DOHH2 (cell line): ENCODE data around the gene KDM7A.
"Not testable (repeated sequence)": the region's sequence is repeated elsewhere in the genome, so short reads cannot be mapped to it uniquely, and the experiment has no call there.

Experiments
- H3F3A ChIP-seq: fragments of 200-600 bp; sonication (generic), shearing (Covaris generic); 2 replicates; pipeline ENCODE4 v1.6.0; 2016; ENCODE audit warnings: antibody characterized with exemption, mild to moderate bottlenecking; ENCODE audit not compliant: control insufficient read depth, insufficient read depth
- H3K27ac ChIP-seq: fragments of 200-600 bp; sonication (generic); 2 replicates; pipeline ENCODE4 v1.5.1; 2014; ENCODE audit warnings: low read depth, mild to moderate bottlenecking, low read length, moderate library complexity
- H3K27me3 ChIP-seq: fragments of 200-600 bp; sonication (generic); 2 replicates; pipeline ENCODE4 v1.6.1; 2014; ENCODE audit warnings: mild to moderate bottlenecking, low read length, mixed read lengths; ENCODE audit not compliant: control insufficient read depth
- H3K36me3 ChIP-seq: fragments of 200-600 bp; sonication (generic); 2 replicates; pipeline ENCODE4 v1.6.1; 2014; ENCODE audit warnings: mild to moderate bottlenecking, low read length, moderate library complexity, mixed read lengths; ENCODE audit not compliant: control insufficient read depth
- H3K4me1 ChIP-seq: fragments of 200-600 bp; sonication (generic); 2 replicates; pipeline ENCODE4 v1.6.1; 2014; ENCODE audit warnings: mild to moderate bottlenecking, low read length, mixed read lengths; ENCODE audit not compliant: control insufficient read depth
- H3K4me2 ChIP-seq: fragments of 200-600 bp; sonication (generic); 2 replicates; pipeline ENCODE4 v1.6.0; 2014; ENCODE audit warnings: mild to moderate bottlenecking, low read length, moderate library complexity
- H3K4me3 ChIP-seq: fragments of 200-600 bp; sonication (generic); 2 replicates; pipeline ENCODE4 v1.5.1; 2014; ENCODE audit warnings: mild to moderate bottlenecking, low read length, mixed read lengths
- H3K79me2 ChIP-seq: fragments of 200-600 bp; sonication (generic); 2 replicates; pipeline ENCODE4 v1.6.1; 2014; ENCODE audit warnings: mild to moderate bottlenecking, low read length, mixed read lengths; ENCODE audit not compliant: control insufficient read depth
- H3K9me2 ChIP-seq: fragments of 200-600 bp; sonication (generic); replicated peaks from 2 replicates; pipeline ENCODE4 v1.6.1; 2014; ENCODE audit warnings: mild to moderate bottlenecking, low read length, mixed read lengths; ENCODE audit not compliant: control insufficient read depth
- H3K9me3 ChIP-seq: fragments of 200-600 bp; sonication (generic); 2 replicates; pipeline ENCODE4 v1.6.1; 2014; ENCODE audit warnings: antibody characterized with exemption, low read length, mixed read lengths; ENCODE audit not compliant: control insufficient read depth, insufficient read depth
- H4K20me1 ChIP-seq: fragments of 200-600 bp; sonication (generic); 2 replicates; pipeline ENCODE4 v1.6.0; 2014; ENCODE audit warnings: low read depth, mild to moderate bottlenecking, antibody characterized with exemption, low read length, moderate library complexity; ENCODE audit not compliant: control insufficient read depth, insufficient read depth
- EZH2phosphoT487 ChIP-seq: fragments of 200-600 bp; sonication (generic); IDR thresholded peaks from 2 replicates; pipeline ENCODE4 v1.6.1; 2017; ENCODE audit warnings: borderline replicate concordance, mild to moderate bottlenecking, antibody characterized with exemption, low read length, moderate library complexity, mixed read lengths
- TF ChIP-seq, protein P1 (sequence below): fragments of 200-600 bp; sonication (generic); IDR thresholded peaks from one replicate; pipeline ENCODE4 v1.5.1; 2014; ENCODE audit warnings: antibody characterized with exemption, mild to moderate bottlenecking, low read depth, low read length; ENCODE audit not compliant: poor library complexity, severe bottlenecking

Gene KDM7A

DNA sequence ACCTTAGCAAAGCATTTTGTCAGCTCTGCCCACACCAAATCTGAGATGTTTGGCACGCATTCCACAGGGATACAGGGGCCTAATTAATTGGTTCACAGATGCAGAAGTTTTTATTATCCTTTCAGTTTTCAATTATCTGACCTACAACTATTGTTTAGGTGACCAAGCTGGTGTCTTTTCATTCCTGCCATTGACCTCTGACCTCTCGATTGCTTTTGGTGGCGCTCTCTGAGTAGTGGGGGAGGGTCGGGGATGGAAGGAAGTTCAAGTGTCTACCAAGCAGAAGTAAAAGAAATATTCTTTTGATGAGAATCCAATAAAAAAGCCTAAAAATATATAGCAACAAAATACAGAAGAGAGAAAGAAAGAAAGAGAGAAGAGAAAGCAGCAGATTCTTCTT, 28.8 kb upstream of the KDM7A start:
- Histone ChIP-seq H3K4me3 (no peak overlapping the region), H3K79me2 (no peaks in the 10 kb centered on the region), H3K9me3 (no peaks in the 10 kb centered on the region), H3K4me2 (peak overlapping the region; percentile 64; the same call in 1 of the 2 replicates), H3K27ac (no peak overlapping the region), H3K4me1 (peaks cover 58% of the 10 kb centered on the region), H4K20me1 (no peaks in the 10 kb centered on the region), H3K27me3 (no peaks in the 10 kb centered on the region), H3K9me2 (no peaks in the 10 kb centered on the region), H3F3A (peaks cover 15% of the 10 kb centered on the region), H3K36me3 (no peaks in the 10 kb centered on the region)
- no peak for TF ChIP-seq EZH2phosphoT487
- TF ChIP-seq, protein P1, sequence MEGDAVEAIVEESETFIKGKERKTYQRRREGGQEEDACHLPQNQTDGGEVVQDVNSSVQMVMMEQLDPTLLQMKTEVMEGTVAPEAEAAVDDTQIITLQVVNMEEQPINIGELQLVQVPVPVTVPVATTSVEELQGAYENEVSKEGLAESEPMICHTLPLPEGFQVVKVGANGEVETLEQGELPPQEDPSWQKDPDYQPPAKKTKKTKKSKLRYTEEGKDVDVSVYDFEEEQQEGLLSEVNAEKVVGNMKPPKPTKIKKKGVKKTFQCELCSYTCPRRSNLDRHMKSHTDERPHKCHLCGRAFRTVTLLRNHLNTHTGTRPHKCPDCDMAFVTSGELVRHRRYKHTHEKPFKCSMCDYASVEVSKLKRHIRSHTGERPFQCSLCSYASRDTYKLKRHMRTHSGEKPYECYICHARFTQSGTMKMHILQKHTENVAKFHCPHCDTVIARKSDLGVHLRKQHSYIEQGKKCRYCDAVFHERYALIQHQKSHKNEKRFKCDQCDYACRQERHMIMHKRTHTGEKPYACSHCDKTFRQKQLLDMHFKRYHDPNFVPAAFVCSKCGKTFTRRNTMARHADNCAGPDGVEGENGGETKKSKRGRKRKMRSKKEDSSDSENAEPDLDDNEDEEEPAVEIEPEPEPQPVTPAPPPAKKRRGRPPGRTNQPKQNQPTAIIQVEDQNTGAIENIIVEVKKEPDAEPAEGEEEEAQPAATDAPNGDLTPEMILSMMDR = no peak

DNA sequence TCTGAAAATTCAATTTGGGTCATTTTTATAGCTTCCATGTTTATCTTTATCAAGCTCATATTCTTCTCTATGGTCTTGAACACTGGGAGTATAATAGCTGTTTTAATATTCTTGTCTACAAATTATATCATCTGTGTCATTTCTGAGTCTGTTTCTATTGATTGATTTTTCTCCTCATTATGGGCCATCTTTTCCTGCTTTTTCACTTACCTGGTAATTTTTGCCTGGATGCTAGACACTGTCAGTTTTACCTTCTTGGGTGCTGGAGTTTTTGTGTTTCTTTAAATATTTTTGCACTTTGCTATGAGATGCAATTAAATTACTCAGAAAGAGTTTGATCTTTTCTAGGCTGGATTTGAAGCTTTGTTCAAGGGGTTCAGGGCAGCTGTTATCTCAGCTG, 26.8 kb upstream of the KDM7A start:
- no peaks in the 10 kb centered on the region for H3K9me3 ChIP-seq
- no peak overlapping the region for H3K4me3 ChIP-seq
- H4K20me1 ChIP-seq = no peaks in the 10 kb centered on the region
- H3F3A ChIP-seq = peaks cover 9% of the 10 kb centered on the region
- TF ChIP-seq EZH2phosphoT487 = no peak
- TF ChIP-seq, protein P1 = no peak
- no peaks in the 10 kb centered on the region for H3K36me3 ChIP-seq
- no peaks in the 10 kb centered on the region for H3K9me2 ChIP-seq
- peaks cover 37% of the 10 kb centered on the region for H3K4me1 ChIP-seq
- H3K27me3 ChIP-seq = no peaks in the 10 kb centered on the region
- H3K4me2 ChIP-seq = no peak overlapping the region
- no peak overlapping the region for H3K27ac ChIP-seq
- no peaks in the 10 kb centered on the region for H3K79me2 ChIP-seq

DNA sequence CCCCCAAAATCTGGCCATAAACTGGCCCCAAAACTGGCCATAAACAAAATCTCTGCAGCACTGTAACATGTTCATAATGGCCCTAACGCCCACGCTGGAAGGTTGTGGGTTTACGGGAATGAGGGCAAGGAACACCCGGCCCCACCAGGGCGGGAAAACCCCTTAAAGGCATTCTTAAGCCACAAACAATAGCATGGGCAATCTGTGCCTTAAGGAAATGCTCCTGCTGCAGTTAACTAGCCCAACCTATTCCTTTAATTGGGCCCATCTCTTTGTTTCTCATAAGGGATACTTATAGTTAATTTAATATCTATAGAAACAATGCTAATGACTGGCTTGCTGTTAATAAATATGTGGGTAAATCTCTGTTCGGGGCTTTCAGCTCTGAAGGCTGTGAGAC, 26.2 kb upstream of the KDM7A start:
- H3K9me2 ChIP-seq, H3K79me2 ChIP-seq, H3K4me3 ChIP-seq, H3F3A ChIP-seq, H3K9me3 ChIP-seq, H3K27ac ChIP-seq, H3K36me3 ChIP-seq, H3K4me2 ChIP-seq, H4K20me1 ChIP-seq, H3K27me3 ChIP-seq: not testable (repeated sequence)
- H3K4me1 ChIP-seq = peaks cover 31% of the 10 kb centered on the region

DNA sequence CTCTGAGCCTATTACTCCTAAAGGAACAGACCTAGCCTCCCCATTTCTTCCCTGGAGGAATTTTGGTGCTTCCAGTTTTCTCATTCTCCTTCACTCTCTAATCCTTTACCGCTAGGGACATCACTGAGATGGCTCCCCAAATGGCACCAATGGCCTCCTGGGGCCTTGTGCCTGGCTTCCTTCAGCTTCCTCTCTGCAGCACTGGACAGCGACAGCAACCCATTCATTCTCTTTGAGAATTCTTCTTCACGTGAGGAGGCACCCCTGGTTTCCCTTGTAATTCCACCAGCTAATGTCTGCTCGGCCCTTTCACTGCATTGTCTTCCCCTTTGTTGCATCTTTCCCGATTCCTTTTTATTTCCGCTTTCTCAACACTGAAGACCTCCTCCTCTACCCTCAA, 24.6 kb upstream of the KDM7A start:
- H3K27ac ChIP-seq = no peak overlapping the region
- H3K4me2 ChIP-seq = no peak overlapping the region
- H3K79me2 ChIP-seq = no peaks in the 10 kb centered on the region
- H3K9me3 ChIP-seq = no peaks in the 10 kb centered on the region
- H3K4me3 ChIP-seq = no peak overlapping the region
- H4K20me1 ChIP-seq = no peaks in the 10 kb centered on the region
- H3K9me2 ChIP-seq = no peaks in the 10 kb centered on the region
- TF ChIP-seq EZH2phosphoT487 = no peak
- TF ChIP-seq, protein P1 = no peak
- H3K27me3 ChIP-seq = no peaks in the 10 kb centered on the region
- no peaks in the 10 kb centered on the region for H3K36me3 ChIP-seq
- H3F3A ChIP-seq = peaks cover 9% of the 10 kb centered on the region; the same call in 1 of the 2 replicates
- H3K4me1 ChIP-seq = peaks cover 21% of the 10 kb centered on the region
